ENCODE data around the gene DMRTC2. TPM values are rescaled to one million over a fixed set of nuclear protein-coding genes. Genes with fewer than 3 reads are reported as not detected.

The DMRTC2 gene
- total RNA-seq = not detected in 2 replicates

DNA sequence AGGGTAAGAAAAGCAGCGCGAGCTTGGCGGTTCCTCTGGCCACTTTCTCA is at the start of gene DMRTC2:
Gene DMRTC2 (plus strand): TSS at position 42 of the 50 bp plus-strand sequence. CDS start 2,387 bp downstream, outside the sequence.
- intact Hi-C loops (cut with micrococcal nuclease) = no loop called here

DNA sequence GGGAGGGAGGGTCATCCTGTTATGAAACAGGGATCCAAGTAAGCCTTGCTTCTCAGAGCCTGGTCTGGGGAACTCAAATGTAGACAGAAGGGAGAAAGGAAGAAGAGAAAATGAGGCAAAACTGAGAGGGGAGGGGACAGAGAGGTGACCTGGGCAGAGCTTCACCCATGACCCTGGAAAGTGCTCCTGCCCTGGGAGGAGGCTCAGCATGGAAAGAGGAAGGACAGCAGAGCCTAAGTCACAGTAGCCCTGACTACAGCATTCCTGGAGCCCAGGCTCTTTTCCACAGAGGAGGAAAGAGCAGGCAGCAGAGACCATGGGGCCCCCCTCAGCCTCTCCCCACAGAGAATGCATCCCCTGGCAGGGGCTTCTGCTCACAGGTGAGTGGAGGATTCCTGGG is 48.5 kb upstream of the DMRTC2 start, which contains the start of gene CEACAM3:
Gene CEACAM3 (plus strand): TSS at position 226 of the 400 bp plus-strand sequence. CDS start 91 bp downstream, at position 317.
- intact Hi-C loops (cut with micrococcal nuclease) = no loop called here

DNA sequence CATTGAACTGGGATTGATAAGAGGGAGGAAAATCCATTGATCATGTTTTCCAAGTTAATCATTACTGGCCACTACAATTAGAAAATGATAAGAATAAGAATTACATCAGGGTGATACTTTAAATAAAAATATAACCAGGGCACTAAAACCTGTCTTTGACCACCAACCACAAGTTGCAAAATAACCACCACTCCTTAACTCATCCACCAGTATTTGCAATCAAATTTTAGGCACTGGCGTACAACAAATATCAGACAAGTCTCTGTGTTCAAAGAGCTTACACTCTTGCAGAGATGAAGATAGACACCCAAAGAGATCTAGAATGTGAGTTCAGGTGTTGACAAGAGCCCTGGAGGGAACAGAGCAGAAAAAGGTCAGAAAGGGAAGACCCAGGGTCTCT is 47.9 kb upstream of the DMRTC2 start:
- intact Hi-C loops (cut with micrococcal nuclease) = no loop called here

DNA sequence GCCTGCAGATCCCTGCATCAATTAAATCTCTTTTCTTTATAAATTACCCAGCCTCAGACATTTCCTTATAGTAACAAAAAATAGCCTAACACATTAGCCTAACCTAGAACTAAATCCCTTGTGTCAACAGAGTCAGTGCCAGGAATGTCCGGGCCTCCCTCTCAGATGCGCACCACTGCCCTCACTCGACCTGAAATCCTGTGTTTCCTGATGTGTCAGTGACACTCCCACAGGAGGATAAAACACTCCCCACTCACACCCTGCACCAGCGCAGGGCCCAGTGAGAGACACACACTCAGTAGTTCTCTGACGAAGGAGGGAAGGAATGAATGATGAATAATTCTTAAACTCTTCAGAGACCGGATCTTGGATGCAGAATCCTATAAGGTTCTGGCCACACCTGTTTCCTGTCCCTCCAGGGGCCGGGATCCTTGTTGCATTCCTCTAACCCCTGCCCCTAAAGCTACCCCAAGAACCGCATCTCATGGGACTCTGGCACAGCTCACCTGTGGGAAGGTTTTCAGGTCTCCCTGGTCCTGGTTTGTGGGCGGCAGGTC is 45.3 kb upstream of the DMRTC2 start:
- intact Hi-C loops (cut with micrococcal nuclease) = no loop called here

DNA sequence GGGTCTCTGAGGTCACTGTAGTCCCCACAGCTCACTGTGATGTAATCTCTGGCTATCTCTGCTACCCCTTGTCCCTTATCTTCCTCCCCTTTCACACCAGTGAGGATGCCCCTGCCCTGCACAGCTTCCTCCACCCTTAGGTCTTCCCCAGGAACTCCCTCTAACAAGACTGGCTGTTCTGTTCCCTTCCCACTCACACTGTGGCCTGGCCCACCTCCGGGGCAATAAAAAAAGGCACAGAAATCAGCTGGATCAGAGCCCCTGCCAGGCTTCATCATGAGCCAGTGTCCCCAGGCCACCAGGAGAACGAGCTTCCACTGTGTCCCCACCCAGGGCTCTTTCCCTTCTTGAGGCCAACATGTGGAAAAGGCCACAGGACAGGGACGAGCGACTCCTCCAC is 43.8 kb upstream of the DMRTC2 start:
- intact Hi-C loops (cut with micrococcal nuclease) = no loop called here

DNA sequence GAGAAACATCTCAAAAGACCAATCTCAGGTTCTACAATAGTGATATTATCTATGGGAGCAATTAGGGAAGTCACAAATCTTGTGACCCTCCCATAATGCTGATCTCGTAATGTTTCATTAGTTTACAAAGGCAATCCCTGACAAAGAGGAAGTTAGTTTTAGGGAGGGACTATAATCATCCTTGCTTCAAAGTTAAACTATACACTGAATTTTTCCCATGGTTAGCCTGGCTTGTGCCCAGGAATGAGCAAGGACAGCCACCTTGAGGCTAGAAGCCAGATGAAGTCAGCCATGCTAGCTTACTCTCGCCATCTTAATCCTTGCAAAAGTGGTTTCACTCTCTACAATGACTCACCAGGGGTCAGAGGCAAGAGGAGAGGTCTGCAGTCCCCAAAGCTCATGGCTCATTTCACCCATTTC is 43.0 kb upstream of the DMRTC2 start:
- intact Hi-C loops (cut with micrococcal nuclease) = no loop called here

DNA sequence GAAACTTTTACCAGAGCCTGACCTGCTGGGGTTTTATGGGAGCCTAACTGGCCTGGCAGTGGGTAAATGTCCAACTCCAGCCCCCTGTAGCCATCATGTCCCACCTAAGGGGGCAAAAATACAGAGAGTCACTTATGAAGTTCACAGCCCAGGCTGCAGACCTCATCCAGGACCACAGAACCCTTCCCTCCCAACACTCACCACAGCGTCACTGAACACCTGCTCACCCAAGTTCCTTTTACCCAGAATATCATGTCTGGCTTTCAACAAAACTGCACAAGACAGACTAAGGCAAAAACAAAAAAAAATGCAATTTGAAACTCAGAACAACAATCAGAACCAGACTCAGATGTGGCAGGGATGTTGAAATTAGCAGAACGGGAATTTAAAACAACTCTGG is 42.1 kb upstream of the DMRTC2 start:
- intact Hi-C loops (cut with micrococcal nuclease) = no loop called here

DNA sequence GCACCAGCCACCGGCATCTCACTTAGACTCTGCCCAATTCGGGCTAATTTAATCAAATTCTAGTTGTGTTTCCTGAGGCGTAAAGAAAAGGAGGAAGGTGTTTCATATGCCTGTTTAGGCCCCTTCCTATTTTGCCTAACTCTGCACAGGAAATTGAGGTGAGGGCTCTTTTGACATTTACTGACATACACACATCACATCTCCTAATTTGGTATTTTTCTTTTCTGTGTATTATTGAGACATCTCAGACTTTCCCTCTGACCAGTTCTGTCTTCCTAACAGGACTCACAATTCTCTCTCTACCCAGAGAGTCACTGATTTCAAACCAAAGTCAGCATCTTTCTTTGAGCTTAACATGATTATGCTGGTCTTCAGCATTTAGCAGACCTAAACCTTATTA is 40.5 kb upstream of the DMRTC2 start:
- intact Hi-C loops (cut with micrococcal nuclease) = no loop called here

DNA sequence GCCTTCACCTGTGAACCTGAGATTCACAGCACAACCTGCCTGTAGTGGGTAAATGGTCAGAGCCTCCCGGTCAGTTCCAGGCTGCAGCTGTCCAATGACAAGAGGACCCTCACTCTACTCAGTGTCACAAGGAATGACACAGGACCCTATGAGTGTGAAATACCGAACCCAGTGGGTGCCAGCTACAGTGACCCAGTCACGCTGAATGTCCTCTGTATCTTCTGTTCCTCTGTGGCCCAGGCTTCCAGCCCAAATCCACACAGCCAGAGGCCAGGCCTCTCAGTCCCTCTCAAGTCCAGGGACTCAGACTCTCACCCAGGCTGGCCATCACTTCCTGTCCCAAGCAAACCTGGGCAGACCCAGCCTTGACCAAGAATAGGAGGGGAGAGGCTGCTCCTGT is 37.7 kb upstream of the DMRTC2 start:
- intact Hi-C loops (cut with micrococcal nuclease) = no loop called here

DNA sequence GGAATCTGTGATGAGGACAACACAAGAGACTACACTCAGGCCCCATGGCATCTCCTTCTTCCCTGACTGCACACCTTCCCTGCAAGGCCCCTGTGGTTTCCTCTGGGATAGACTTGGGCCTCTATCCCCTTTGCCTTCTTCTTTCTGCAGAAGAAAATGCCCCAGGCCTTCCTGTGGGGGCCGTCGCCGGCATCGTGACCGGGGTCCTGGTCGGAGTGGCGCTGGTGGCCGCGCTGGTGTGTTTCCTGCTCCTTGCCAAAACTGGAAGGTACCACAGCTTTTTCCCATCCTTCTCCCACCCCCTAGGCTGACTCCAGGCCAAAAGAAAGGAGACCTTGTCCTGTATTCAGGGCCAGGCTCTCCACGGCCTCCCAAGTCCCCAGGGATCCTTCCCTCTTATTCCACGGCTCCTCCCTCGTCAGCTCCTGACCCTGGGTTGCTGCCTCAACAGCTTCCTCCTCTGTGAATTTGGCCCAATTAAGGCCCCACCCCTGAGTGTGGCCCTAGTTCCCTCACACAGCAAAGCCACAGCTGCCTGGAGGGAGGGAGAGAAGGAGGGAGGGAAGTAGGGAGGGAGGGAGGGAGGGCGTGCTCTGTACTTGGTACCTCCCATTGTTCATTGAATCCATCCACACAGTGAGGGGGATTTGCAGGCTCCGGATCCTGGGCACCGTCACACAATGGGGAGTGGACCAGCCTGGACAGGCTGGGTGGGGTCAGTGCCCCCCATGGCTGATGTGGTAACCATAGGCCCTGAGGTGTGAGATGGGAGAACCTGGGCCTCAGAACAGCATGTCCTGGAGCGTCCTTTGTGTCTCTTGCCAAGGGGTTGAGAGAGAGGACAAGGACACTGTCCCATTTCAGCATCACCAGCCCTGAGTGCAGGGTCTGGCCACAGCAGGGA is 35.9 kb upstream of the DMRTC2 start:
- intact Hi-C loops (cut with micrococcal nuclease) = no loop called here

DNA sequence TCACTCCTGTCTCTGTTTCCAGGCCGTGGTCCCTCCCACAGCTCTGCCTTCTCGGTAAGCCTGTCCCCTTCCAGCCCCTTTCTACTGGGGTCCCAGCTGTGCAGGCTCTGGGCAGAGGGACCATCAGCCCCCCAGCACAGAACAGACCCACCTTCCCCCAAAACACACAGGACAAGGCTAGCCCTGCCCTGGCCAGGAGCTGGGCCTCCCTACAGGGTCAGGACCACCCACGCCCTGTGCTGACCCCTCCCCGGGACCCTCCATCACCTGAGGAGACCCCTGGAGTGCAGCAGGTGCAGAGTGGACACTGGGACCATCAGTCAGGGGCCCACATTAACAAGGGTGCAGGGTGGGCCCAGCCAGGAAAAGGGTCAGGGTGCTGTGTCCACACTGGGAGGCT is 34.5 kb upstream of the DMRTC2 start:
- intact Hi-C loops (cut with micrococcal nuclease) = no loop called here

DNA sequence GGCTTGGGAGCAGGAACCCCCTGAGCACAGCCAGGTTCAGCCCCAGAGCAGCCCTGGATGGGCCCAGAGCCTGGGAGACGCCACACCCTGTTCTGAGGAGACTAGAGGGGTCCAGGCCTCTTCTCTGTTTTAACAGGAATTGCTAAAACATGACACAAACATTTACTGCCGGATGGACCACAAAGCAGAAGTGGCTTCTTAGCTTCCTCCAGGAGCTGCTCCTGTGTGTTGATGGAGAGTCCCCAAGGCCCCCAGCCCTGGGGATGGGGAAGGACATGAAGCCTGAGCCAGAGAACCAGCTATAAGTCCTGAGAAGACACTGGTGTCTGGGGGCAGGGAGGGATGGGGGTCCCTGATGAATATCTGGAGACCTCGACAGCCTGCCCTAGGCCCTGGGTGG is 33.8 kb upstream of the DMRTC2 start:
- intact Hi-C loops (cut with micrococcal nuclease) = no loop called here

DNA sequence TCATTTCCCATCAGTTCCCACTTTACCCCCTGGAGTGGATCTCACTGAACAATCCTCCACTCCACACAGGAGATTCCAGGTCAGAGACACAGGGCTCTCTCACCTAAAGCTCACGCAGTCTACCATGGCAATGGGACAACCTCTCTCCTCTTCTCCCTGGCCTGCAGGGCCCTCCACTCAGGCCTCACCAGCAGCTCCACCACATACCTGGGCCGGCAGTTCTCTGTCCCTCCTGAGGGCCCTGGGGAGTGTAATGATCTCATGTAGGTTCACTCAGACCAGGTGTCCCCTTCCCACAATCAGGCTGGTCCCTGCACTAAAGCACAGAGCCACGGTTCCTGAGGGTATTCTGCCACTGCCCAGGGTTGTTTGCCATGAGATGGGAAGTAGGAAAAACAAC is 32.9 kb upstream of the DMRTC2 start:
- intact Hi-C loops (cut with micrococcal nuclease) = no loop called here

DNA sequence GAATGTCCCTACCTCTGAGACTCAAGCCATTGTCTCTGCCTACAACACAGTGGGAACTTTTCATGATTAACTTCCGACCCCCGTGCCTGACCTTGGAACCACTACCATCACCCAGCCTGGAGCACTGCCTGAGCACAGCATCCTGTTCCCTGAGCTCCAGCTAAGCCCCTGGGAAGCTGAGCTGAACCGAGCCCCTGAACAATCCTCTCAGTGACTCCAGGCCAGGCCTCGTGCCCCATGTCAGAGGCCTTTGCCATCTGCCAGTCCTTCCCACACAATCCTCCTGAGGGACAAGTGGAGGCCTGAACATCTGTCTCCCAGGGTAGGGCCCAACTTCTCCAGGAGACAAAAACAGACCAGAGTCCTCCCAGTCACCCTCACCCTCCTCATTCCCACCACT is 30.9 kb upstream of the DMRTC2 start:
- intact Hi-C loops (cut with micrococcal nuclease) = no loop called here

DNA sequence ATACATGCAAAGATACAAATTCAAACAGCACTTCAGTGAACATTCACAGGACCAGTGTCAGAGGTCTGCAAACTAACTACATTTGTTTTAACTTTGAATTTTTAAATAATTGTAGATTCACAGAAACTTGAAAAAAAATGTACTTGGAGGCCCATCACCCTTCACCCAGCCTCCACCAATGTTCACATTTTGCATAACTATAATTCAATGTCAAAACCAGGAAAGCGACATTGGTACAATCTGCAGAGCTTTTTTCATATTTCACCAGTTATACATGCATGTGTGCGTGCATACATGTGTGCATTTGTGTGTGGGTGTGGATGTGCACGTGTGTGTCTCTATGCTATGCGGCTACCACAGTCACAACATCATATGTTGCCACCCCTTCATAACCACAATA is 29.5 kb upstream of the DMRTC2 start:
- intact Hi-C loops (cut with micrococcal nuclease) = no loop called here

DNA sequence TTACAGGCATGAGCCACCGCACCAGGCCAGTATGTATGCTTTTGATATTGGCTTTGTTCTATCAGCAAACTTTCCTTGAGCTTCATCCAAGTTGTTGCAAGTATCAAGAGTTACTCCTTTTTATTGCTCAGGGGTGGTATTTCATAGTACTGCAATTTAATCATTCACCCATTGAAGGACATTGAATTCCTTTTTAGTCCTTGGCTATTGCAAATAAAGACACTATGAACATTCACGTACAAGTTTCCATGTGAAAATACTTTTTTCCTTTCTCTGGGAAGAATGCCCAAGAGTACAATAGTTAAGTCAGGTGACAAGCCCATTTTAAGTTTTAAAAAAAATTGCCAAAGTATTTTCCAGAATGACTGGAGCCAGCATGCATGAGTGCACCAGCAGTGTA is 28.1 kb upstream of the DMRTC2 start:
- intact Hi-C loops (cut with micrococcal nuclease) = no loop called here

DNA sequence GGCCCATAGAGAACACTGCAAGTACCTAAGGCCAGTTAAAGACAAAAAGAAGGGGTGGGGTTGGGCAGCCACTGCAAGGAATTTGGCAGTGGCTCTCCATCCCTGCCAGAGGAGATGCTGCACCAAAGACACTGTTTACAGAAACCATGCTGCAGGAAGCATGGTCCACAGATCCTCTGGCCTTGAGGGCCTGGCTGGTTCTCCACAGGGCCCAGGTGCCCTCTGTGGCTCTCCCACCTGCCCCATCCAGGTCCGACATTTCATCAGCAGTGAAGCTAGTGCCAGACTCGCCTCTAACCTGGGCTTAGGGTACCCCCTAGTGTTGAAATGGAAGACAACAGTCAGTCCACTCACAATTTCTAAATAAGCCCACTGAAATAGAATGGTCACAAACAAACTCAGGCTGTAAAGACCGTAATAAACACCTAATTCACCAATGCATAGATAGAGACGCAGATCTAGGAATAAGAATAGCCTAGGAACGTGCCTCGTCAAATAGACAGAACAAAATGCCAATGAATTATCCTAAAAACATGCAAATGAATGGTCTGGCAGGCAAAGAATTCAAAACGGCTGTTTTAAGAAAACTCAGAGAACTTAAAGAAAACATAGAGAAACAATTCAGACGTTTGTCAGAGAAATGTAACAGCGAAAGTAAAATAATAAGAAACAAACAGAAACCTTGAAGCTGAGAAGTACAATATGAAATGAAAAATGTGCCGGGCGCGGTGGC is 23.7 kb upstream of the DMRTC2 start:
- intact Hi-C loops (cut with micrococcal nuclease) = loop anchor here (1.0 kb wide), 2 partner anchors 28 to 68 kb away; no protein-coding TSS in a partner anchor

DNA sequence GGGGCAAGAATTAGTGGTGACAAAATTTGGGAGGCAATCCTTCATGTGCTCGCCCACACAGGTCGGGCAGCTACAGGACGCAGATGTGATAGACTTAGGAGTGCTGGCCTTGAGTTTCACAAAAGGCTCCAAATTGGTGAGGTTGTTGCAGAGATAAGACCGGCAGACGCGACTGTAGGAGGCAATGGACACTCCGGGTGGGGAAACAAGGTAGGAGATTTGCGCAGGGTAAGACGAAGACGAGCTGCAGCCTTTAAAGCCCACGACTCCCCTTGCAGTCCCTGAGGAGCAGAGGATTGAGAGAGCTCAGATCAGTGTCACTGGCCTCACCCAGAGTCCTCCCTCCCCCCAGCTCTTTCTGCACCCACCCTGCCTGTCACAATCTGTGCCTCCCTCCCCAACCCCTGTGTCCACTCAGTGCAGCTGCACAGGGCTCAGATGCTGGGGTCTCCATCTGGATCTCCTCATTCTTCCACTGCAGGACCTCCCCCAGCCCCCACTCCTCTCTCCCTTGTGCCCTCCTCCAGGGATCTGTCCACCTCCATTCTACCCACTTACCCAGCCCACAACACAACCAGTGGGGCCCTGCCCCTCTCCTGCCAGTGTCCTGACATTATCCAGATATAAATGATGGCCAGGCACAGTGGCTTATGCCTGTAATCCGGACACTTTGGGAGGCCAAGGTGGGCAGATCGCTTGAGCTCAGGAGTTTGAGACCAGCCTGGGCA is 6.7 kb upstream of the DMRTC2 start:
- intact Hi-C loops (cut with micrococcal nuclease) = no loop called here

DNA sequence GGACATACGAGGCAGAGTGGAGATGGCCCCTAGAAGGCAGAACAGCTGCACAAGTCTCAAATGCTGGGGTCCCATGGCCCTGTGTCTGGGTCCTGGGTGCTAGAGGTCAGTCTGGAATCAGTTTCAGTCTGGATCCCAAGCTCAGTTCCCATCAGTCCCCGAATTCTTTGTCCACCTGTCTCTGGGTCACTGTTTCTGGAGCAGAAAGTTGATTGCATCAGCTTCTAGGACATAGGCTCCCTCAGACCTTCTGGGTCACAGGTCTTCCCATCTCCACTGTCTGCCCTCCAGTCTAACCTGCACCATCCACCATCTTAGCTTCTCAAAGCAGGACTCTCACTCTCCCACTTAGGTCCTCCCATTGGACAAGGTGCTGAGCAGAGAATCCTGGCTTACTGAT is 5.6 kb upstream of the DMRTC2 start:
- intact Hi-C loops (cut with micrococcal nuclease) = no loop called here

DNA sequence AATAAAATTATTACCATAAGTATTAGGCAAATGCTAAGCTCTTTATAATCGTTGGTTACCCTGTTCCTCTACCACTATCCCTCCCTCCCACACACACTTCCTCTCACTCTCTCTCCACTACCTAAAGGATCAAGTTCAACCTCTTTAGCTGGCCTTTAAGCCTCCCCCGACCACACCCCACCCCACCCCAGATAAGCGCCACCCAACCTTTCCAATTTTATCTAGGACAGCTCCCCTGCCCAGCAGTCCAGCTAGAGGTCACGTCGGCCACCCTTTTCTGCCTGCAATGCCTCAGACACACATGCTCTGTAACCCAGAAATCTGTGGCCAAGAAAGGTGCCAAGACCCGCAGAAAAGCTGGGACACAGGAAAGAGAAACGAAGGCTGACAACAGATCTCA is 1.5 kb upstream of the DMRTC2 start:
- intact Hi-C loops (cut with micrococcal nuclease) = no loop called here

DNA sequence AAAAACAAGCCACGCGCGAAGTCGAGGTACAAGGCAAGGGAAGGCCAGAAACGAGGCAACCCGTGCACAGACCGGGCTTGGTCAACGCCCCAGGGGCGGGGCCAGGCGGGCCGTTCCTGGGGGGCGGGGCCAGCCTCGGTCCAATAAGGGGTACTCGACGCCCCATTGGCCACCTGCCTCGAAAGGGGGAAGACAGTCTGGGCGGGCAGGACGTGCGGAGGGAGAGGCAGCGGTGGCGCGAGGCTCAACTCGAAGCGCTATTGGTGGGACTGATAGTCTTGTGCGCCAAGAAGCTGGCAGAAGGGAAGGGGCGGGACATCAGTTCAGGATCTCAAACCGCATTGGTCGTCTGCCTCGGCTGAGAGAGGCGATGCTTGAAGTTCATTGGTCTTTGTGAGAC is 241 bp upstream of the DMRTC2 start, which contains the start of gene LYPD4:
Gene LYPD4 (minus strand): TSS at position 83 of the 400 bp plus-strand sequence. CDS start 5,398 bp downstream, outside the sequence.
- intact Hi-C loops (cut with micrococcal nuclease) = no loop called here

DNA sequence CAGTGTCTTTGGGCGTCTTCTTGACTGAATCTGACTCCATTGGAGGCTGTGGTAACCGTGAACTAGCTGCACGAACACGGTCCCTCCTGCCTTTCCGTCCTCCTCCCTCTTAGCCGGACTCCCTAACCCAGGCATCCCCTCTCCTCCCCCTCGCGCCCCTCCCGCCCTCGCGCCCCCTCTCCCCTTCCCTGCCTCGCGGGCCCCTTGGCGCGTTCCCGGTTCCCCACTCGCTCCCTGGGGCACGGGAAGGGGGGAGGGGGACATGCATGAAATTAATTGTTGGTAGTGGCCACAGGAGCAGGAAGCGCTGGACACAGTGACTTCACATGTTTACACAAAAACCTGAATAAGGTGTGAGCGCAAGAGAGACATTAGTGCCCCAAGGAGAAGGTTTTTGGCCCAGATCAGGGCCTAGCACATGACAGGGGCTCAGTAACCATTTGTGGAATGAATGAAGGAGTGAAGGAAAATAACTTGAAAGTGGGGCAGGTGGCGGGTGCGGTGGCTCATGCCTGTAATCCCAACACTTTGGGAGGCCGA is 279 bp downstream of the DMRTC2 start:
- intact Hi-C loops (cut with micrococcal nuclease) = no loop called here
